Activated naive CD4-positive, alpha-beta T cell treated with anti-CD3 and anti-CD28 coated beads for 36 hours (primary cell): Measurements from ENCODE around the gene SPATA18. TPM values are rescaled to one million over a fixed set of nuclear protein-coding genes. Genes with fewer than 3 reads are reported as not detected.
"Not testable (repeated sequence)": the region's sequence is repeated elsewhere in the genome, so short reads cannot be mapped to it uniquely, and the experiment has no call there.

Experiments used
- CTCF ChIA-PET: fragments of 350-600 bp; sonication (Branson Sonifier 250); formaldehyde crosslinking; loops from one replicate; lab custom pipeline; 2021; ENCODE audit warnings: antibody characterized with exemption; lab: Charles Lee
- DNase-seq: peaks from one replicate; pipeline ENCODE4 v3.0.0-alpha.2; 2020
- H3K27ac Mint-ChIP-seq: one replicate; pipeline ENCODE4 v1.8.0; 2021; ENCODE audit warnings: mild to moderate bottlenecking, mixed read lengths
- H3K27me3 Mint-ChIP-seq: one replicate; pipeline ENCODE4 v1.8.0; 2021; ENCODE audit warnings: low read depth, mixed read lengths
- H3K36me3 Mint-ChIP-seq: one replicate; pipeline ENCODE4 v1.8.0; 2021; ENCODE audit warnings: low read depth, mixed read lengths
- H3K4me1 Mint-ChIP-seq: one replicate; pipeline ENCODE4 v1.8.0; 2021; ENCODE audit warnings: low read depth, mixed read lengths
- H3K4me3 Mint-ChIP-seq: one replicate; pipeline ENCODE4 v1.8.0; 2021; ENCODE audit warnings: mild to moderate bottlenecking, moderate library complexity, mixed read lengths
- H3K9me3 Mint-ChIP-seq: one replicate; pipeline ENCODE4 v1.8.0; 2021; ENCODE audit warnings: mixed read lengths
- intact Hi-C: fragments of 100-400 bp; cut with micrococcal nuclease; formaldehyde crosslinking; loops from one replicate; pipeline ENCODE4 v1.15.1; 2023
- total RNA-seq, 2 experiments: library from RNA; stranded (reverse); gene quantifications; one replicate each; pipeline ENCODE4 v1.2.3, GENCODE V29; 2021

SPATA18 gene
- total RNA-seq, 2 experiments from 2014 or later = 0.40 TPM; not detected in 1

- CTCF ChIA-PET = no interaction called here
- no peak overlapping the region for H3K27ac Mint-ChIP-seq
- no peak for DNase-seq
- H3K36me3 Mint-ChIP-seq = no peaks in the 10 kb centered on the region
- intact Hi-C loops = no loop called here
- no peak overlapping the region for H3K4me3 Mint-ChIP-seq
- peaks cover 7% of the 10 kb centered on the region for H3K27me3 Mint-ChIP-seq
- H3K4me1 Mint-ChIP-seq = no peaks in the 10 kb centered on the region
- no peaks in the 10 kb centered on the region for H3K9me3 Mint-ChIP-seq
These were observed 65.5 kb downstream of the SPATA18 start for GRCh38 chr4:52116641-52117040.

- intact Hi-C loops = no loop called here
- H3K27me3 Mint-ChIP-seq = peaks cover 12% of the 10 kb centered on the region
- H3K4me1 Mint-ChIP-seq = no peaks in the 10 kb centered on the region
- no peak overlapping the region for H3K27ac Mint-ChIP-seq
- no peaks in the 10 kb centered on the region for H3K36me3 Mint-ChIP-seq
- peaks cover 4% of the 10 kb centered on the region for H3K9me3 Mint-ChIP-seq
- no peak overlapping the region for H3K4me3 Mint-ChIP-seq
- CTCF ChIA-PET = no interaction called here
- DNase-seq = no peak
These were observed 75.1 kb downstream of the SPATA18 start for GRCh38 chr4:52126226-52126625.

GRCh38 chr4:52126966-52127365 lies 75.9 kb downstream of the SPATA18 start:
- peaks cover 4% of the 10 kb centered on the region for H3K9me3 Mint-ChIP-seq
- intact Hi-C loops = no loop called here
- no peak overlapping the region for H3K27ac Mint-ChIP-seq
- no peaks in the 10 kb centered on the region for H3K4me1 Mint-ChIP-seq
- no peak overlapping the region for H3K4me3 Mint-ChIP-seq
- peaks cover 12% of the 10 kb centered on the region for H3K27me3 Mint-ChIP-seq
- H3K36me3 Mint-ChIP-seq = no peaks in the 10 kb centered on the region
- CTCF ChIA-PET = no interaction called here
- DNase-seq = no peak

- CTCF ChIA-PET = no interaction called here
- no peak overlapping the region for H3K4me3 Mint-ChIP-seq
- no peaks in the 10 kb centered on the region for H3K36me3 Mint-ChIP-seq
- intact Hi-C loops = no loop called here
- no peaks in the 10 kb centered on the region for H3K4me1 Mint-ChIP-seq
- DNase-seq = no peak
- peaks cover 3% of the 10 kb centered on the region for H3K27me3 Mint-ChIP-seq
- H3K27ac Mint-ChIP-seq = no peak overlapping the region
- peaks cover 9% of the 10 kb centered on the region for H3K9me3 Mint-ChIP-seq
These were observed 84.1 kb downstream of the SPATA18 start for GRCh38 chr4:52135171-52135570.

- H3K27ac Mint-ChIP-seq, H3K36me3 Mint-ChIP-seq, H3K27me3 Mint-ChIP-seq, H3K4me1 Mint-ChIP-seq, DNase-seq, intact Hi-C loops, CTCF ChIA-PET, H3K4me3 Mint-ChIP-seq: not testable (repeated sequence)
- H3K9me3 Mint-ChIP-seq = peaks cover 15% of the 10 kb centered on the region
These were observed 86.0 kb downstream of the SPATA18 start for GRCh38 chr4:52137152-52137551.

GRCh38 chr4:52142816-52143215 lies 91.7 kb downstream of the SPATA18 start:
- intact Hi-C loops = no loop called here

GRCh38 chr4:52143815-52144214 lies 92.7 kb downstream of the SPATA18 start:
- Mint-ChIP-seq H3K4me1 (no peaks in the 10 kb centered on the region), H3K4me3 (no peak overlapping the region), H3K9me3 (peaks cover 7% of the 10 kb centered on the region), H3K27me3 (no peaks in the 10 kb centered on the region), H3K27ac (no peak overlapping the region), H3K36me3 (no peaks in the 10 kb centered on the region)
- CTCF ChIA-PET = no interaction called here
- intact Hi-C loops = no loop called here
- no peak for DNase-seq

More at GRCh38 chr4:52142816-52143215, 91.7 kb downstream of the SPATA18 start:
- Mint-ChIP-seq H3K4me1 (no peaks in the 10 kb centered on the region), H3K9me3 (peaks cover 8% of the 10 kb centered on the region), H3K27ac (no peak overlapping the region), H3K27me3 (no peaks in the 10 kb centered on the region), H3K4me3 (no peak overlapping the region), H3K36me3 (no peaks in the 10 kb centered on the region)
- no peak for DNase-seq
- CTCF ChIA-PET = no interaction called here

GRCh38 chr4:52144372-52144771 lies 93.3 kb downstream of the SPATA18 start:
- CTCF ChIA-PET = no interaction called here
- Mint-ChIP-seq H3K4me1 (no peaks in the 10 kb centered on the region), H3K36me3 (no peaks in the 10 kb centered on the region), H3K4me3 (no peak overlapping the region), H3K27ac (no peak overlapping the region), H3K9me3 (peaks cover 7% of the 10 kb centered on the region), H3K27me3 (no peaks in the 10 kb centered on the region)
- DNase-seq = no peak
- intact Hi-C loops = no loop called here

Other genes with a start within 250 kb of the SPATA18 start
- gene DCUN1D4, start 208.2 kb upstream of the SPATA18 start, total RNA-seq = 10 to 100 TPM; 27.7 to 28.2 TPM
- gene LRRC66, start 30.9 kb upstream of the SPATA18 start, total RNA-seq = not detected
- 1 to 10 TPM; 7.9 to 8.5 TPM for gene SGCB, start 13.0 kb upstream of the SPATA18 start, total RNA-seq